ENCODE data around the gene CELA2B. TPM values are rescaled to one million over a fixed set of nuclear protein-coding genes. Genes with fewer than 3 reads are reported as not detected.
A peak's percentile ranks its signal among the peaks of the same experiment; 100 is the strongest.

CELA2B gene
- total and polyA plus RNA-seq, 10 of the 15 experiments (the other 5 are each of a cell fraction or from before 2014, with no cell fraction given) = not detected

GRCh38 chr1:15429701-15430149 is 46.2 kb upstream of the CELA2B start:
- Histone ChIP-seq H3K27me3 (replicated peaks in 1 of 2; ENCODE audit: control insufficient read depth in 2 of 2, insufficient read depth in 2 of 2, low read length in 1 of 2) (no peaks in the 10 kb centered on the region), H4K20me1 (ENCODE audit: control insufficient read depth, insufficient read depth) (peaks cover under 1% of the 10 kb centered on the region; the same call in 1 of the 2 replicates), H3K36me3 (ENCODE audit: control insufficient read depth in 2 of 2, insufficient read depth in 2 of 2, low read length in 1 of 2) (peaks cover 4 to 22% of the 10 kb centered on the region in 2 experiments; a peak in 3 of 4 replicates), H3K4me3 (no peak overlapping the region), H3K79me2 (ENCODE audit: control insufficient read depth, insufficient read depth, low read length) (no peaks in the 10 kb centered on the region), H3K9me3 (replicated peaks; ENCODE audit: control insufficient read depth, insufficient read depth, low read length) (no peaks in the 10 kb centered on the region), H3K9ac (ENCODE audit: control insufficient read depth, insufficient read depth, low read length) (no peak overlapping the region), H2AFZ (ENCODE audit: control insufficient read depth, low read depth, low read length) (no peak overlapping the region), H3K4me2 (ENCODE audit: control insufficient read depth, insufficient read depth) (no peak overlapping the region), H3K4me1 (ENCODE audit: control insufficient read depth, insufficient read depth, low read length) (no peaks in the 10 kb centered on the region), H3K27ac (ENCODE audit: control insufficient read depth, insufficient read depth) (no peak overlapping the region)
- ChIA-PET SMC1A (ENCODE audit: uncharacterized antibody, unreplicated experiment) (interaction anchor here (6.2 kb wide), 1 partner anchor 105 kb away, joined by 64 read pairs; no protein-coding TSS in a partner anchor), CTCF (interaction anchor here (1.1 to 10.2 kb wide), 6 partner anchors 10 to 112 kb away, joined by 3 to 178 read pairs (median 10); no protein-coding TSS in a partner anchor), RAD21 (ENCODE audit: unreplicated experiment) (interaction anchor here (0.8 to 3.5 kb wide), 2 partner anchors 106 to 109 kb away, joined by 3 to 22 read pairs; no protein-coding TSS in a partner anchor), POLR2A (no interaction called here)
- 73% methylated on average over 19 of the region's 19 CpGs for WGBS (ENCODE audit: insufficient coverage, insufficient replicate concordance, low lambda C conversion rate, missing lambda C conversion rate)
- FAIRE-seq (no peak), ATAC-seq (no peak), DNase-seq (ENCODE audit: low read depth, low spot score) (no peak)
- in situ Hi-C loops (cut with MboI) = loop anchor here (5.0 kb wide), 1 partner anchor 102 kb away; no protein-coding TSS in a partner anchor
- intact Hi-C loops (cut with micrococcal nuclease; ENCODE audit: unreplicated experiment) = loop anchor here (5.0 kb wide), 1 partner anchor 303 kb away; no protein-coding TSS in a partner anchor
- BruUV-seq (replicated peaks) = no TSS peak
- no peak for TF ChIP-seq RELA (IDR thresholded peaks at IDR 0.05; ENCODE audit: borderline replicate concordance, partially characterized antibody)
- TF ChIP-seq POLR2A (IDR thresholded peaks at IDR 0.05; ENCODE audit: low read depth, low read length) = peak; percentile 60

- POLR2A ChIA-PET = interaction anchor here (1.2 to 1.3 kb wide), 2 partner anchors 11 to 106 kb away, joined by 3 to 4 read pairs; no protein-coding TSS in a partner anchor
- TF ChIP-seq ZBTB40 (IDR thresholded peaks at IDR 0.05; ENCODE audit: borderline replicate concordance) (no peak), PKNOX1 (IDR thresholded peaks at IDR 0.05) (no peak), POLR2A (IDR thresholded peaks at IDR 0.05; ENCODE audit: low read depth, low read length) (peak; percentile 50), CTCF (IDR thresholded peaks at IDR 0.05 in 2 of 3, conservative IDR thresholded peaks at IDR 0.05 in 1 of 3; ENCODE audit: control insufficient read depth in 2 of 3, extremely low read depth in 1 of 3, insufficient read depth in 1 of 3, low read depth in 3 of 3, low read length in 3 of 3) (peak; percentile 97 to 99 (median 98); a peak in 5 of 6 replicates)
These were observed 44.9 kb upstream of the CELA2B start for GRCh38 chr1:15430787-15431570.

More at GRCh38 chr1:15430787-15431570, 44.9 kb upstream of the CELA2B start:
- DNase-seq (ENCODE audit: low read depth, low spot score) = no peak
- ChIA-PET CTCF (interaction anchor here (0.8 to 10.2 kb wide), 19 partner anchors 10 to 302 kb away, joined by 3 to 178 read pairs (median 5); no protein-coding TSS in a partner anchor), SMC1A (ENCODE audit: uncharacterized antibody, unreplicated experiment) (interaction anchor here (0.5 to 6.2 kb wide), 6 partner anchors 10 to 169 kb away, joined by 3 to 64 read pairs (median 5); no protein-coding TSS in a partner anchor), RAD21 (ENCODE audit: unreplicated experiment) (interaction anchor here (0.5 to 3.5 kb wide), 10 partner anchors 19 to 330 kb away, joined by 3 to 22 read pairs (median 6); partner anchors contain the start of gene EFHD2)
- WGBS (ENCODE audit: insufficient coverage, insufficient replicate concordance, low lambda C conversion rate, missing lambda C conversion rate) = 56% methylated on average over 19 of the region's 19 CpGs
- peak; percentile 85 for ATAC-seq
- BruUV-seq (replicated peaks) = no TSS peak
- no peaks in the 10 kb centered on the region for H3K27me3 ChIP-seq (replicated peaks in 1 of 2; ENCODE audit: control insufficient read depth in 2 of 2, insufficient read depth in 2 of 2, low read length in 1 of 2)
- peak; percentile 13 for FAIRE-seq
- H4K20me1 ChIP-seq (ENCODE audit: control insufficient read depth, insufficient read depth) = no peaks in the 10 kb centered on the region
- no peak overlapping the region for H3K9ac ChIP-seq (ENCODE audit: control insufficient read depth, insufficient read depth, low read length)
- H3K4me1 ChIP-seq (ENCODE audit: control insufficient read depth, insufficient read depth, low read length) = no peaks in the 10 kb centered on the region
- H3K36me3 ChIP-seq (ENCODE audit: control insufficient read depth in 2 of 2, insufficient read depth in 2 of 2, low read length in 1 of 2) = peaks cover 4 to 17% of the 10 kb centered on the region in 2 experiments; a peak in 3 of 4 replicates
- no peak overlapping the region for H3K4me2 ChIP-seq (ENCODE audit: control insufficient read depth, insufficient read depth)
- H3K9me3 ChIP-seq (replicated peaks; ENCODE audit: control insufficient read depth, insufficient read depth, low read length) = no peaks in the 10 kb centered on the region
- H3K27ac ChIP-seq (ENCODE audit: control insufficient read depth, insufficient read depth) = no peak overlapping the region
- no peaks in the 10 kb centered on the region for H3K79me2 ChIP-seq (ENCODE audit: control insufficient read depth, insufficient read depth, low read length)
- in situ Hi-C loops (cut with MboI) (no loop called here), intact Hi-C loops (cut with micrococcal nuclease; ENCODE audit: unreplicated experiment) (loop anchor here (1.0 to 5.0 kb wide), 2 partner anchors 108 to 301 kb away; no protein-coding TSS in a partner anchor)
- no peak overlapping the region for H2AFZ ChIP-seq (ENCODE audit: control insufficient read depth, low read depth, low read length)
- no peak overlapping the region for H3K4me3 ChIP-seq

Measured in GM12878 (cell line).